K562 (cell line): Measurements from ENCODE around the gene FAM193A. TPM values are rescaled to one million over a fixed set of nuclear protein-coding genes. Genes with fewer than 3 reads are reported as not detected.

Source experiments
- ATAC-seq: fragments of 200-7000 bp; cut with Tn5 transposase; 3 replicates; pipeline ENCODE4 v1.9.1; 2020; ENCODE audit warnings: moderate library complexity
- BruUV-seq: library from RNA; stranded (reverse); fragments of 400-500 nt; replicated peaks from 2 replicates; lab custom pipeline; 2021; lab: Mats Ljungman, UMichigan
- CTCF ChIA-PET: fragments of 300-600 bp; formaldehyde crosslinking; extraction: SDS; loops from one replicate; lab custom pipeline; 2021; ENCODE audit warnings: low intra/inter-chr PET ratio; lab: Yijun Ruan, JAX
- POLR2A ChIA-PET: fragments of 300-600, 350-650 bp; sonication (Branson Sonifier 250); formaldehyde crosslinking; extraction: SDS; loops from one replicate; lab custom pipeline; 2021; ENCODE audit warnings: antibody characterized with exemption, inconsistent platforms; lab: Yijun Ruan, JAX
- DNase-seq, 4 experiments: peaks; one replicate each; pipeline versions ENCODE4 v3.0.0 to v3.0.0-alpha.2; 2011 to 2018; ENCODE audit warnings: low spot score in 3 of 4, mixed read lengths in 3 of 4; ENCODE audit errors: extremely low read depth in 1 of 4
- FAIRE-seq: peaks from 2 replicates; lab custom pipeline; 2011; peaks lifted over from hg19 to GRCh38; lab: Jason Lieb, UNC
- H2AFZ ChIP-seq: 2 replicates; pipeline ENCODE4 v1.6.0; 2011; ENCODE audit warnings: low read depth, low read length, control low read depth, inconsistent platforms
- H3K27ac ChIP-seq: fragments of 200-600 bp; 3 replicates; pipeline ENCODE4 v1.8.0; 2011; ENCODE audit warnings: low read depth, mild to moderate bottlenecking, control low read depth, inconsistent platforms, low read length, moderate library complexity, mixed read lengths; ENCODE audit errors: extremely low read depth
- H3K27me3 ChIP-seq, 2 experiments: fragments of 300-600 bp in 1 of 2; 2 replicates in 1 of 2; 3 replicates in 1 of 2; pipeline versions ENCODE4 v1.6.0 to v1.8.0; 2011; ENCODE audit warnings: inconsistent platforms in 2 of 2, low read length in 2 of 2, mild to moderate bottlenecking in 1 of 2, mixed read lengths in 1 of 2, moderate library complexity in 1 of 2; ENCODE audit not compliant: control insufficient read depth in 2 of 2, insufficient read depth in 2 of 2
- H3K36me3 ChIP-seq: fragments of 300-600 bp; 3 replicates; pipeline ENCODE4 v1.8.0; 2011; ENCODE audit warnings: mild to moderate bottlenecking, low read length, inconsistent platforms; ENCODE audit not compliant: control insufficient read depth, insufficient read depth
- H3K4me1 ChIP-seq, 2 experiments: fragments of 200-600 bp in 1 of 2; replicated peaks in 1 of 2; 2 replicates in 1 of 2; 3 replicates in 1 of 2; pipeline versions ENCODE4 v1.5.1 to v1.8.0; 2011; ENCODE audit warnings: inconsistent platforms in 2 of 2, low read length in 2 of 2, mild to moderate bottlenecking in 1 of 2, mixed read lengths in 1 of 2, moderate library complexity in 1 of 2; ENCODE audit not compliant: control insufficient read depth in 2 of 2, insufficient read depth in 2 of 2
- H3K4me2 ChIP-seq: 2 replicates; pipeline ENCODE4 v1.6.1; 2011; ENCODE audit warnings: low read length, control low read depth, inconsistent platforms, mixed read lengths; ENCODE audit not compliant: insufficient read depth
- H3K4me3 ChIP-seq: fragments of 200-600 bp; sonication (generic), shearing (Covaris generic); 2 replicates; pipeline ENCODE4 v1.5.1; 2016; ENCODE audit warnings: control low read depth, inconsistent platforms
- H3K79me2 ChIP-seq: fragments of 200-600 bp; 3 replicates; pipeline ENCODE4 v1.8.0; 2011; ENCODE audit warnings: low read length, inconsistent platforms; ENCODE audit not compliant: control insufficient read depth, insufficient read depth
- H3K9ac ChIP-seq, 2 experiments: 2 replicates each; pipeline versions ENCODE4 v1.6.0 to v1.6.1; 2011; ENCODE audit warnings: low read depth in 2 of 2, low read length in 2 of 2, control low read depth in 1 of 2, inconsistent platforms in 1 of 2, mild to moderate bottlenecking in 1 of 2, mixed read lengths in 1 of 2; ENCODE audit not compliant: insufficient read depth in 1 of 2
- H3K9me1 ChIP-seq: one replicate; pipeline ENCODE4 v1.6.0; 2011; ENCODE audit warnings: inconsistent platforms, mild to moderate bottlenecking, low read length, moderate library complexity; ENCODE audit not compliant: control insufficient read depth, insufficient read depth
- H3K9me3 ChIP-seq: replicated peaks from 2 replicates; pipeline ENCODE4 v1.5.1; 2011; ENCODE audit warnings: low read depth, low read length, inconsistent platforms; ENCODE audit not compliant: control insufficient read depth, insufficient read depth
- H4K20me1 ChIP-seq: replicated peaks from 2 replicates; pipeline ENCODE4 v1.6.1; 2011; ENCODE audit warnings: low read length, inconsistent platforms, mixed read lengths; ENCODE audit not compliant: control insufficient read depth, insufficient read depth
- ARID1B ChIP-seq: fragments of 450-650 bp; IDR thresholded peaks from 2 replicates; pipeline ENCODE4 v1.6.1; 2016; ENCODE audit warnings: antibody characterized with exemption, mild to moderate bottlenecking, inconsistent platforms
- C11orf30 ChIP-seq: fragments of 450-650 bp; IDR thresholded peaks from 2 replicates; pipeline ENCODE4 v1.6.1; 2016; ENCODE audit warnings: low read depth, mild to moderate bottlenecking
- CBFA2T3 ChIP-seq: fragments of 450-650 bp; IDR thresholded peaks from 2 replicates; pipeline ENCODE4 v1.6.1; 2017
- CCNT2 ChIP-seq: IDR thresholded peaks from 2 replicates; pipeline ENCODE4 v1.6.1; 2011; ENCODE audit warnings: borderline replicate concordance, low read depth, mild to moderate bottlenecking, moderate library complexity, mixed read lengths, low read length; ENCODE audit not compliant: insufficient read length; ENCODE audit errors: extremely low read depth
- DPF2 ChIP-seq: fragments of 450-650 bp; IDR thresholded peaks from 2 replicates; pipeline ENCODE4 v1.6.1; 2016
- ERF ChIP-seq: fragments of 450-650 bp; formaldehyde crosslinking; IDR thresholded peaks from 2 replicates; pipeline ENCODE4 v1.4.0; 2020; ENCODE audit warnings: mild to moderate bottlenecking, mixed read lengths
- HDAC8 ChIP-seq: fragments of 450-650 bp; IDR thresholded peaks from 2 replicates; pipeline ENCODE4 v1.6.1; 2016; ENCODE audit warnings: mild to moderate bottlenecking, missing genetic modification characterization, moderate library complexity, missing compliant biosample characterization
- HSF4 ChIP-seq: fragments of 250-450 bp; sonication (Bioruptor Pico); IDR thresholded peaks from 2 replicates; pipeline ENCODE4 v2.1.2; 2022; ENCODE audit warnings: mild to moderate bottlenecking, moderate library complexity, borderline replicate concordance
- MAFF ChIP-seq: IDR thresholded peaks from 2 replicates; pipeline ENCODE4 v1.6.1; 2012; ENCODE audit warnings: low read length, improper control_type of control experiment
- MAFG ChIP-seq: fragments of 450-650 bp; conservative IDR thresholded peaks from 2 replicates; pipeline ENCODE4 v1.6.1; 2016; ENCODE audit warnings: missing genetic modification characterization, missing compliant biosample characterization
- MAFK ChIP-seq: IDR thresholded peaks from 2 replicates; pipeline ENCODE4 v1.6.1; 2011; ENCODE audit warnings: low read length, improper control_type of control experiment
- NFE2 ChIP-seq: IDR thresholded peaks from 2 replicates; pipeline ENCODE4 v1.6.1; 2014; ENCODE audit warnings: antibody characterized with exemption, low read depth
- NR4A1 ChIP-seq, 2 experiments: fragments of 250-450 bp in 1 of 2; fragments of 450-650 bp in 1 of 2; sonication (Bioruptor Pico) in 1 of 2; IDR thresholded peaks; 2 replicates each; pipeline versions ENCODE4 v1.4.0 to v1.6.1; 2016 to 2020; ENCODE audit warnings: mild to moderate bottlenecking in 2 of 2, missing compliant biosample characterization in 1 of 2, missing genetic modification characterization in 1 of 2, moderate library complexity in 1 of 2
- PHF21A ChIP-seq: fragments of 450-650 bp; IDR thresholded peaks from 2 replicates; pipeline ENCODE4 v1.6.1; 2017; ENCODE audit warnings: low read depth, borderline replicate concordance
- POLR2AphosphoS2 ChIP-seq: IDR thresholded peaks from 2 replicates; pipeline ENCODE4 v1.6.1; 2012; ENCODE audit warnings: low read length, improper control_type of control experiment
- POLR3G ChIP-seq: IDR thresholded peaks from 2 replicates; pipeline ENCODE4 v1.6.1; 2011; ENCODE audit not compliant: insufficient read length, insufficient replicate concordance; ENCODE audit errors: extremely low read depth
- SMARCA4 ChIP-seq: fragments of 450-650 bp; IDR thresholded peaks from 2 replicates; pipeline ENCODE4 v1.6.1; 2016
- TEAD2 ChIP-seq: fragments of 450-650 bp; IDR thresholded peaks from 2 replicates; pipeline ENCODE4 v1.6.1; 2016; ENCODE audit warnings: missing genetic modification characterization, control low read depth, missing compliant biosample characterization
- ZNF316 ChIP-seq: fragments of 450-650 bp; IDR thresholded peaks from 2 replicates; pipeline ENCODE4 v1.6.1; 2016
- WGBS: fragments of 100-300 bp; shearing (Covaris generic); methylation state at CpG from one replicate; pipeline ENCODE4 v1.1.6; 2016; ENCODE audit warnings: low coverage, mixed read lengths; ENCODE audit not compliant: insufficient coverage; ENCODE audit errors: missing lambda C conversion rate; 5-methylcytosine and 5-hydroxymethylcytosine counted together
- in situ Hi-C: fragments of 300-500 bp; cut with MboI; formaldehyde crosslinking; loops from 4 replicates; pipeline ENCODE4 v1.15.0; 2018; ENCODE audit warnings: inconsistent platforms, mixed read lengths
- intact Hi-C: fragments of 100-400 bp; cut with micrococcal nuclease; formaldehyde crosslinking; loops from 2 replicates; pipeline ENCODE4 v1.14.2; 2022
- polyA plus RNA-seq, 8 experiments: library from polyadenylated mRNA; depleted of rRNA in 4 of 8; stranded (reverse) in 5 of 8; unstranded in 3 of 8; fragments of >200 nt; fragmentation: Nextera tagmentation in 2 of 8; fragmentation: Illumina TruSeq in 1 of 8; extraction: Ambion mirVana in 2 of 8; extraction: Trizol in 1 of 8; gene quantifications; 2 replicates each; pipeline versions ENCODE4 v1.2.1 to v1.2.3, GENCODE V29; 2011 to 2014; ENCODE audit warnings: inconsistent platforms in 1 of 8, missing spikeins in 1 of 8
- total RNA-seq, 7 experiments: library from RNA; depleted of rRNA in 6 of 7; stranded (reverse); fragments of >200 nt in 6 of 7; fragmentation: Illumina TruSeq in 2 of 7; extraction: Trizol in 2 of 7; gene quantifications; 2 replicates each; pipeline versions ENCODE4 v1.2.1 to v1.2.3, GENCODE V29; 2011 to 2021; ENCODE audit warnings: low replicate concordance in 1 of 7
- TF ChIP-seq, protein P1 (sequence below): fragments of 450-650 bp; IDR thresholded peaks from 2 replicates; pipeline ENCODE4 v1.6.1; 2016; ENCODE audit warnings: low read depth, mild to moderate bottlenecking, moderate library complexity

FAM193A gene
- total and polyA plus RNA-seq, 9 of the 15 experiments (the other 6 are each of a cell fraction or from before 2014, with no cell fraction given) = 0.46 to 24.6 (median 9.6) TPM

DNA sequence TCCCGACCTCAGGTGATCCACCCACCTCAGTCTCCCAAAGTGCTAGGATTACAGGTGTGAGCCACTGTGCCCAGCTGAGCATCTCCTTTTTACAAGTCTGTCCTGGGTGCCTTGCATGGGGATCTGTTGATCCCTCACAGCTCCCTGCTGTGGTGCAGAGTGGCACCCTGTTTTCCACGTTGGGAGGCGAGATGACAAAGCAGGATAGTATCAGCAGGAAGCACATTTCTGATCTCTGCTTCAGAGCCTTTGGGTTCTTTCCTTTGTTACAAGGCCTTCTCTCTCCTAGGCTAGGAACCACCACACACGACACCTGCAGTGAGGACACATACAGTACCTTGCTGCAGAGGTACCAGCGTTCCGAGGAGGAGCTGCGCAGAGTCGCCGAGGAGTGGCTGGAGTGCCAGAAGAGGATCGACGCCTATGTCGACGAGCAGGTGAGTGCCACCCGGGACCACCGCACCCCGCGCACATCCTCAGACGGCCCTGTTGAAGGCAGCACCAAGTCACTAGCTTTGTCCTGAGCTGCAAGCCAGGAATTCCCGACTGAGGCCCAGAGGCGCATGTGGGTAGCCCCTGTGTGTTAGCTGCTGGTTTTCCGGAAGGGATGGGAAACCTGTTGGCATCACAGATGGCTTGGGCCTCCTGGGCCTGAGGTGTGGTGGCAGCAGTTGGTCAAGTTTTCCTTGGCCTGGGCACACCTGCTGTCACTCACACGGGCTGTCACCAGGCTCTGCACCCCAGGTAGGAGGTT lies 110.1 kb downstream of the FAM193A start:
- Histone ChIP-seq H3K4me3 (no peak overlapping the region), H3K9me1 (no peaks in the 10 kb centered on the region), H3K36me3 (peaks cover 72% of the 10 kb centered on the region), H4K20me1 (0 out of 2 replicates have a peak, but pooled peaks cover under 1% of the 10 kb centered on the region), H3K4me1 (peaks cover 5 to 11% of the 10 kb centered on the region in 2 experiments; a peak in 4 of 5 replicates), H3K27ac (no peak overlapping the region; the same call in 2 of the 3 replicates), H3K27me3 (no peaks in the 10 kb centered on the region), H2AFZ (no peak overlapping the region), H3K9ac (peak overlapping the region in 1 of 2 experiments; percentile 55; a peak in 2 of 4 replicates), H3K4me2 (peak overlapping the region; percentile 11; the same call in 1 of the 2 replicates), H3K9me3 (no peaks in the 10 kb centered on the region), H3K79me2 (no peaks in the 10 kb centered on the region)
- peak; percentile 53 for ATAC-seq
- ChIA-PET POLR2A (no interaction called here), CTCF (no interaction called here)
- in situ Hi-C loops (no loop called here), intact Hi-C loops (no loop called here)
- WGBS = 79% methylated on average over 11 of the region's 22 CpGs
- FAIRE-seq = no peak
- peak in 1 of 4 experiments; percentile 8 for DNase-seq
- TF ChIP-seq, protein P1, sequence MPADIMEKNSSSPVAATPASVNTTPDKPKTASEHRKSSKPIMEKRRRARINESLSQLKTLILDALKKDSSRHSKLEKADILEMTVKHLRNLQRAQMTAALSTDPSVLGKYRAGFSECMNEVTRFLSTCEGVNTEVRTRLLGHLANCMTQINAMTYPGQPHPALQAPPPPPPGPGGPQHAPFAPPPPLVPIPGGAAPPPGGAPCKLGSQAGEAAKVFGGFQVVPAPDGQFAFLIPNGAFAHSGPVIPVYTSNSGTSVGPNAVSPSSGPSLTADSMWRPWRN = no peak
- no peak for TF ChIP-seq NR4A1 (CRISPR knock-in tag; IDR thresholded peaks at IDR 0.05)
- 0 out of 2 replicates have a peak, but pooled peaks have one; percentile 47 for TF ChIP-seq NR4A1 (tag; IDR thresholded peaks at IDR 0.05)
- no peak for TF ChIP-seq CCNT2
- peak; percentile 16; the same call in 1 of the 2 replicates for TF ChIP-seq MAFK
- TF ChIP-seq MAFF = peak; percentile 51; the same call in 1 of the 2 replicates
- no peak for TF ChIP-seq POLR3G
- peak; percentile 24; the same call in 1 of the 2 replicates for TF ChIP-seq ZNF316
- TF ChIP-seq CBFA2T3 = 0 out of 2 replicates have a peak, but pooled peaks have one; percentile 8
- TF ChIP-seq HDAC8 (tag) = no peak
- TF ChIP-seq TEAD2 = no peak
- TF ChIP-seq POLR2AphosphoS2 = no peak
- TF ChIP-seq MAFG = peak; percentile 55
- no peak for TF ChIP-seq PHF21A
- TF ChIP-seq ERF (CRISPR knock-in tag) = no peak
- no peak for TF ChIP-seq HSF4
- peak; percentile 65; the same call in 1 of the 2 replicates for TF ChIP-seq C11orf30
- peak; percentile 49 for TF ChIP-seq ARID1B
- TF ChIP-seq NFE2 = peak; percentile 73
- TF ChIP-seq DPF2 = peak; percentile 48
- peak; percentile 35; the same call in 1 of the 2 replicates for TF ChIP-seq SMARCA4
- BruUV-seq = no TSS peak
